Measurements from ENCODE around the gene MYO3B. TPM values are rescaled to one million over a fixed set of nuclear protein-coding genes. Genes with fewer than 3 reads are reported as not detected.
"Not testable (repeated sequence)": the region's sequence is repeated elsewhere in the genome, so short reads cannot be mapped to it uniquely, and the experiment has no call there.

The MYO3B gene
- total RNA-seq, 1 experiment from 2014 or later = 0.35 TPM

GRCh38 chr2:170433448-170433847 is 255.5 kb downstream of the MYO3B start:
- no peak for DNase-seq
- Histone ChIP-seq H3K27me3 (ENCODE audit: control insufficient read depth, insufficient read depth, low read length) (peaks cover 5% of the 10 kb centered on the region), H3K4me3 (ENCODE audit: insufficient read depth, low read depth, low read length) (no peak overlapping the region), H3K36me3 (replicated peaks; ENCODE audit: control insufficient read depth, insufficient read depth, low read length) (no peaks in the 10 kb centered on the region)

- H3K27me3 ChIP-seq (ENCODE audit: control insufficient read depth, insufficient read depth, low read length); DNase-seq; H3K36me3 ChIP-seq (replicated peaks; ENCODE audit: control insufficient read depth, insufficient read depth, low read length); H3K4me3 ChIP-seq (ENCODE audit: insufficient read depth, low read depth, low read length): not testable (repeated sequence)
These were observed 256.4 kb downstream of the MYO3B start for GRCh38 chr2:170434396-170434795.

- Histone ChIP-seq H3K4me3 (ENCODE audit: insufficient read depth, low read depth, low read length) (no peak overlapping the region), H3K27me3 (ENCODE audit: control insufficient read depth, insufficient read depth, low read length) (peaks cover 5% of the 10 kb centered on the region), H3K36me3 (replicated peaks; ENCODE audit: control insufficient read depth, insufficient read depth, low read length) (no peaks in the 10 kb centered on the region)
- no peak for DNase-seq
These were observed 257.1 kb downstream of the MYO3B start for GRCh38 chr2:170434900-170435621.

- DNase-seq = peak; percentile 47
- H3K4me3 ChIP-seq (ENCODE audit: insufficient read depth, low read depth, low read length) = no peak overlapping the region
- H3K27me3 ChIP-seq (ENCODE audit: control insufficient read depth, insufficient read depth, low read length) = peaks cover 5% of the 10 kb centered on the region
- H3K36me3 ChIP-seq (replicated peaks; ENCODE audit: control insufficient read depth, insufficient read depth, low read length) = no peaks in the 10 kb centered on the region
These were observed 258.4 kb downstream of the MYO3B start for GRCh38 chr2:170436077-170436943.

- Histone ChIP-seq H3K27me3 (ENCODE audit: control insufficient read depth, insufficient read depth, low read length) (no peaks in the 10 kb centered on the region), H3K4me3 (ENCODE audit: insufficient read depth, low read depth, low read length) (no peak overlapping the region), H3K36me3 (replicated peaks; ENCODE audit: control insufficient read depth, insufficient read depth, low read length) (no peaks in the 10 kb centered on the region)
- no peak for DNase-seq
These were observed 268.1 kb downstream of the MYO3B start for GRCh38 chr2:170446078-170446477.

- Histone ChIP-seq H3K27me3 (ENCODE audit: control insufficient read depth, insufficient read depth, low read length) (no peaks in the 10 kb centered on the region), H3K36me3 (replicated peaks; ENCODE audit: control insufficient read depth, insufficient read depth, low read length) (no peaks in the 10 kb centered on the region), H3K4me3 (ENCODE audit: insufficient read depth, low read depth, low read length) (no peak overlapping the region)
- DNase-seq = no peak
These were observed 271.1 kb downstream of the MYO3B start for GRCh38 chr2:170449034-170449433.

- Histone ChIP-seq H3K36me3 (replicated peaks; ENCODE audit: control insufficient read depth, insufficient read depth, low read length) (no peaks in the 10 kb centered on the region), H3K4me3 (ENCODE audit: insufficient read depth, low read depth, low read length) (no peak overlapping the region), H3K27me3 (ENCODE audit: control insufficient read depth, insufficient read depth, low read length) (no peaks in the 10 kb centered on the region)
- DNase-seq = no peak
These were observed 276.8 kb downstream of the MYO3B start for GRCh38 chr2:170454471-170455372.

GRCh38 chr2:170455617-170456426 is 277.9 kb downstream of the MYO3B start:
- Histone ChIP-seq H3K4me3 (ENCODE audit: insufficient read depth, low read depth, low read length) (no peak overlapping the region), H3K27me3 (ENCODE audit: control insufficient read depth, insufficient read depth, low read length) (no peaks in the 10 kb centered on the region), H3K36me3 (replicated peaks; ENCODE audit: control insufficient read depth, insufficient read depth, low read length) (no peaks in the 10 kb centered on the region)
- no peak for DNase-seq

- DNase-seq = no peak
- Histone ChIP-seq H3K27me3 (ENCODE audit: control insufficient read depth, insufficient read depth, low read length) (no peaks in the 10 kb centered on the region), H3K4me3 (ENCODE audit: insufficient read depth, low read depth, low read length) (no peak overlapping the region), H3K36me3 (replicated peaks; ENCODE audit: control insufficient read depth, insufficient read depth, low read length) (no peaks in the 10 kb centered on the region)
These were observed 279.0 kb downstream of the MYO3B start for GRCh38 chr2:170456914-170457313.

- no peaks in the 10 kb centered on the region for H3K36me3 ChIP-seq (replicated peaks; ENCODE audit: control insufficient read depth, insufficient read depth, low read length)
- H3K27me3 ChIP-seq (ENCODE audit: control insufficient read depth, insufficient read depth, low read length) = no peaks in the 10 kb centered on the region
- DNase-seq = no peak
- H3K4me3 ChIP-seq (ENCODE audit: insufficient read depth, low read depth, low read length) = no peak overlapping the region
These were observed 279.8 kb downstream of the MYO3B start for GRCh38 chr2:170457742-170458141.

- DNase-seq = peak; percentile 28
- no peaks in the 10 kb centered on the region for H3K36me3 ChIP-seq (replicated peaks; ENCODE audit: control insufficient read depth, insufficient read depth, low read length)
- H3K4me3 ChIP-seq (ENCODE audit: insufficient read depth, low read depth, low read length) = no peak overlapping the region
- no peaks in the 10 kb centered on the region for H3K27me3 ChIP-seq (ENCODE audit: control insufficient read depth, insufficient read depth, low read length)
These were observed 283.9 kb downstream of the MYO3B start for GRCh38 chr2:170461889-170462288.

GRCh38 chr2:170462433-170463205 is 284.7 kb downstream of the MYO3B start:
- no peaks in the 10 kb centered on the region for H3K36me3 ChIP-seq (replicated peaks; ENCODE audit: control insufficient read depth, insufficient read depth, low read length)
- H3K4me3 ChIP-seq (ENCODE audit: insufficient read depth, low read depth, low read length) = no peak overlapping the region
- no peak for DNase-seq
- no peaks in the 10 kb centered on the region for H3K27me3 ChIP-seq (ENCODE audit: control insufficient read depth, insufficient read depth, low read length)

- Histone ChIP-seq H3K27me3 (ENCODE audit: control insufficient read depth, insufficient read depth, low read length) (no peaks in the 10 kb centered on the region), H3K36me3 (replicated peaks; ENCODE audit: control insufficient read depth, insufficient read depth, low read length) (no peaks in the 10 kb centered on the region), H3K4me3 (ENCODE audit: insufficient read depth, low read depth, low read length) (no peak overlapping the region)
- DNase-seq = no peak
These were observed 285.2 kb downstream of the MYO3B start for GRCh38 chr2:170463206-170463537.
